SK-MEL-5 (cell line): Measurements from ENCODE around the gene SPATA32. TPM values are rescaled to one million over a fixed set of nuclear protein-coding genes. Genes with fewer than 3 reads are reported as not detected.

Experiments used
- total RNA-seq: library from RNA; depleted of rRNA; stranded (reverse); fragments of >200 nt; shearing (Covaris generic); gene quantifications from 2 replicates; pipeline ENCODE4 v1.2.3, GENCODE V29; 2014; rRNA removed

Gene SPATA32
- total RNA-seq, 1 experiment from 2014 or later, result not detected

Other genes starting within 250 kb of the SPATA32 start
- gene DCAKD, start 210.5 kb downstream of the SPATA32 start, total RNA-seq, result 32.1 and 41.4 TPM in 2 replicates
- 71.5 and 78.0 TPM in 2 replicates for gene NMT1, start 200.8 kb downstream of the SPATA32 start, total RNA-seq
- gene PLCD3, start 129.6 kb downstream of the SPATA32 start, total RNA-seq, result 4.0 and 9.8 TPM in 2 replicates
- 1.7 and 3.3 TPM in 2 replicates for gene ACBD4, start 126.4 kb downstream of the SPATA32 start, total RNA-seq
- gene HEXIM1, start 113.6 kb downstream of the SPATA32 start, total RNA-seq, result 10.6 and 14.4 TPM in 2 replicates
- gene HEXIM2, start 100.2 kb downstream of the SPATA32 start, total RNA-seq, result 14.0 and 14.2 TPM in 2 replicates
- gene FMNL1, start 40.2 kb downstream of the SPATA32 start, total RNA-seq, result 0.21 and 0.63 TPM in 2 replicates
- 1.3 TPM in 2 replicates for gene MAP3K14, start 54.9 kb upstream of the SPATA32 start, total RNA-seq
- gene ARHGAP27, start 170.8 kb upstream of the SPATA32 start, total RNA-seq, result 2.2 and 4.7 TPM in 2 replicates
- 7.6 and 11.3 TPM in 2 replicates for gene PLEKHM1, start 228.6 kb upstream of the SPATA32 start, total RNA-seq